MCF 10A (cell line): ENCODE measurements around the gene HMGN1. TPM values are rescaled to one million over a fixed set of nuclear protein-coding genes. Genes with fewer than 3 reads are reported as not detected.
A peak's percentile ranks its signal among the peaks of the same experiment; 100 is the strongest.

ENCODE experiments used
- BruUV-seq: library from RNA; stranded (reverse); fragments of 400-500 nt; replicated peaks from 2 replicates; lab custom pipeline; 2021; lab: Mats Ljungman, UMichigan
- CTCF ChIA-PET: fragments of 300-600 bp; sonication (Branson Sonifier 250); formaldehyde crosslinking; extraction: SDS; loops from one replicate; lab custom pipeline; 2021; ENCODE audit warnings: antibody characterized with exemption, inconsistent platforms; lab: Yijun Ruan, JAX
- POLR2A ChIA-PET: fragments of 300-600, 350-650 bp; sonication (Branson Sonifier 250); formaldehyde crosslinking; extraction: SDS; loops from one replicate; lab custom pipeline; 2020; ENCODE audit warnings: antibody characterized with exemption, inconsistent platforms; lab: Yijun Ruan, JAX
- DNase-seq: peaks from one replicate; pipeline ENCODE4 v3.0.0-alpha.2; 2018; ENCODE audit not compliant: unreplicated experiment
- H3K27ac Mint-ChIP-seq: one replicate; pipeline ENCODE4 v1.8.0; 2022; ENCODE audit warnings: mild to moderate bottlenecking, low read depth, mixed read lengths; ENCODE audit not compliant: unreplicated experiment
- H3K27me3 Mint-ChIP-seq: one replicate; pipeline ENCODE4 v1.8.0; 2022; ENCODE audit warnings: mixed read lengths; ENCODE audit not compliant: insufficient read depth, unreplicated experiment
- H3K36me3 Mint-ChIP-seq: one replicate; pipeline ENCODE4 v1.8.0; 2022; ENCODE audit warnings: mild to moderate bottlenecking, moderate library complexity, mixed read lengths; ENCODE audit not compliant: insufficient read depth, unreplicated experiment
- H3K4me1 Mint-ChIP-seq: one replicate; pipeline ENCODE4 v1.8.0; 2022; ENCODE audit warnings: mixed read lengths; ENCODE audit not compliant: insufficient read depth, unreplicated experiment
- H3K4me3 Mint-ChIP-seq: one replicate; pipeline ENCODE4 v1.8.0; 2022; ENCODE audit warnings: mild to moderate bottlenecking, moderate library complexity, mixed read lengths; ENCODE audit not compliant: unreplicated experiment
- H3K9me3 Mint-ChIP-seq: one replicate; pipeline ENCODE4 v1.8.0; 2022; ENCODE audit warnings: mixed read lengths; ENCODE audit not compliant: unreplicated experiment
- intact Hi-C: fragments of 100-400 bp; cut with micrococcal nuclease; formaldehyde crosslinking; loops from 2 replicates; pipeline ENCODE4 v1.14.1; 2022
- total RNA-seq: library from RNA; stranded (reverse); gene quantifications from 2 replicates; pipeline ENCODE4 v1.2.3, GENCODE V29; 2022
- TF ChIP-seq, protein P1 (sequence below): fragments of 200-600 bp; IDR thresholded peaks from one replicate; pipeline ENCODE4 v1.8.0; 2022; ENCODE audit warnings: antibody characterized with exemption, mild to moderate bottlenecking; ENCODE audit not compliant: unreplicated experiment

HMGN1 gene
- total RNA-seq, 1 experiment from 2014 or later: 360 TPM

- no peak for DNase-seq
- TF ChIP-seq, protein P1, sequence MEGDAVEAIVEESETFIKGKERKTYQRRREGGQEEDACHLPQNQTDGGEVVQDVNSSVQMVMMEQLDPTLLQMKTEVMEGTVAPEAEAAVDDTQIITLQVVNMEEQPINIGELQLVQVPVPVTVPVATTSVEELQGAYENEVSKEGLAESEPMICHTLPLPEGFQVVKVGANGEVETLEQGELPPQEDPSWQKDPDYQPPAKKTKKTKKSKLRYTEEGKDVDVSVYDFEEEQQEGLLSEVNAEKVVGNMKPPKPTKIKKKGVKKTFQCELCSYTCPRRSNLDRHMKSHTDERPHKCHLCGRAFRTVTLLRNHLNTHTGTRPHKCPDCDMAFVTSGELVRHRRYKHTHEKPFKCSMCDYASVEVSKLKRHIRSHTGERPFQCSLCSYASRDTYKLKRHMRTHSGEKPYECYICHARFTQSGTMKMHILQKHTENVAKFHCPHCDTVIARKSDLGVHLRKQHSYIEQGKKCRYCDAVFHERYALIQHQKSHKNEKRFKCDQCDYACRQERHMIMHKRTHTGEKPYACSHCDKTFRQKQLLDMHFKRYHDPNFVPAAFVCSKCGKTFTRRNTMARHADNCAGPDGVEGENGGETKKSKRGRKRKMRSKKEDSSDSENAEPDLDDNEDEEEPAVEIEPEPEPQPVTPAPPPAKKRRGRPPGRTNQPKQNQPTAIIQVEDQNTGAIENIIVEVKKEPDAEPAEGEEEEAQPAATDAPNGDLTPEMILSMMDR: no peak
- BruUV-seq: no TSS peak
- H3K4me1 Mint-ChIP-seq: peaks cover 16% of the 10 kb centered on the region
- ChIA-PET POLR2A (no interaction called here), CTCF (no interaction called here)
- no peaks in the 10 kb centered on the region for H3K9me3 Mint-ChIP-seq
- H3K27me3 Mint-ChIP-seq: no peaks in the 10 kb centered on the region
- H3K36me3 Mint-ChIP-seq: peaks cover 60% of the 10 kb centered on the region
- intact Hi-C loops: no loop called here
- H3K27ac Mint-ChIP-seq: no peak overlapping the region
- no peak overlapping the region for H3K4me3 Mint-ChIP-seq
Observed at GRCh38 chr21:39341249-39341923, 7.5 kb downstream of the HMGN1 start.

- intact Hi-C loops: no loop called here
- POLR2A ChIA-PET: no interaction called here
- CTCF ChIA-PET: no interaction called here
- Mint-ChIP-seq H3K9me3 (no peaks in the 10 kb centered on the region), H3K27ac (no peak overlapping the region), H3K4me1 (peaks cover 10% of the 10 kb centered on the region), H3K27me3 (no peaks in the 10 kb centered on the region), H3K36me3 (peaks cover 53% of the 10 kb centered on the region), H3K4me3 (no peak overlapping the region)
- TF ChIP-seq, protein P1: no peak
- DNase-seq: no peak
- no TSS peak for BruUV-seq
Observed at GRCh38 chr21:39340687-39341086, 8.2 kb downstream of the HMGN1 start.

GRCh38 chr21:39339231-39339630, 9.7 kb downstream of the HMGN1 start:
- no peak for DNase-seq
- no peaks in the 10 kb centered on the region for H3K27me3 Mint-ChIP-seq
- CTCF ChIA-PET: no interaction called here
- intact Hi-C loops: no loop called here
- H3K27ac Mint-ChIP-seq: no peak overlapping the region
- peaks cover 38% of the 10 kb centered on the region for H3K36me3 Mint-ChIP-seq
- no TSS peak for BruUV-seq
- H3K4me1 Mint-ChIP-seq: no peaks in the 10 kb centered on the region
- POLR2A ChIA-PET: interaction anchor here (0.7 to 1.4 kb wide), 5 partner anchors 9 to 25 kb away, joined by 3 to 9 read pairs (median 4); no protein-coding TSS in a partner anchor
- H3K9me3 Mint-ChIP-seq: no peaks in the 10 kb centered on the region
- H3K4me3 Mint-ChIP-seq: no peak overlapping the region
- TF ChIP-seq, protein P1: no peak

DNA sequence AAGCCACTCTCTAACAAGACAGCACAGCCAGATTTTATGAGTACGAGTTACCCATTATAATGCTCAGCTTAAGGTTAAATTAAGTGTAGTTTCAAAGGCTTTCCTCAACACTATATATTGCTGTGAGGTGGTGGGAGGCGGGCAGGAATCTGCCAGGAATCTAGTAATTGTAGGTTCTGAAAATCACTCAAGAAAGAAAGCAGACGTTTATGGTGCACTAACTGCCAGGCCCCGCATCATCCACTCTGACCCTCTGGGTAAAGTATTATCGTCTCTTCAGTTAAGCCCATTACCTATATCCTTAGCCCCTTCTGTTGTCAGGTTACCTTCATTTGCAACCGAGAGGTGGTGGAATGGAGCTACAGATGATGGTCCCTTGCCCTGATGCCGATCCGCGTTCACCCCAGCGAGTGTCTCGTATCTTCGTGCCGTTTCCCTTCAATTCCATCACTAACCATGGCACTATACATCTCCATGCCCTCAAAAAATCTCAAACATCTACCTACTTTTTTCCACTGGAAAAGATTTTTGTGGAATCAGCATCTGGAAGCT, 12.4 kb downstream of the HMGN1 start:
- Mint-ChIP-seq H3K9me3 (no peaks in the 10 kb centered on the region), H3K36me3 (peaks cover 11% of the 10 kb centered on the region), H3K4me3 (no peak overlapping the region), H3K4me1 (no peaks in the 10 kb centered on the region), H3K27me3 (no peaks in the 10 kb centered on the region), H3K27ac (peak overlapping the region; percentile 6)
- POLR2A ChIA-PET: interaction anchor here (0.5 to 1.7 kb wide), 3 partner anchors 10 to 31 kb away, joined by 3 to 9 read pairs (median 3); partner anchors contain the start of gene HMGN1
- DNase-seq: no peak
- intact Hi-C loops: no loop called here
- CTCF ChIA-PET: no interaction called here
- TF ChIP-seq, protein P1: no peak
- BruUV-seq: no TSS peak
